Left hindlimb (tissue), 1 donor: ENCODE data around the gene PAK4.
A peak's percentile ranks its signal among the peaks of the same experiment; 100 is the strongest.

Experiments used
- DNase-seq: peaks from one replicate; pipeline ENCODE4 v3.0.0-alpha.2; 2018

Gene PAK4

GRCh38 chr19:39147480-39147879 is 21.9 kb downstream of the PAK4 start:
- DNase-seq: no peak

- no peak for DNase-seq
Measured at GRCh38 chr19:39148939-39149529, 23.4 kb downstream of the PAK4 start.

- DNase-seq: no peak
Measured at GRCh38 chr19:39150235-39150634, 24.6 kb downstream of the PAK4 start.

DNA sequence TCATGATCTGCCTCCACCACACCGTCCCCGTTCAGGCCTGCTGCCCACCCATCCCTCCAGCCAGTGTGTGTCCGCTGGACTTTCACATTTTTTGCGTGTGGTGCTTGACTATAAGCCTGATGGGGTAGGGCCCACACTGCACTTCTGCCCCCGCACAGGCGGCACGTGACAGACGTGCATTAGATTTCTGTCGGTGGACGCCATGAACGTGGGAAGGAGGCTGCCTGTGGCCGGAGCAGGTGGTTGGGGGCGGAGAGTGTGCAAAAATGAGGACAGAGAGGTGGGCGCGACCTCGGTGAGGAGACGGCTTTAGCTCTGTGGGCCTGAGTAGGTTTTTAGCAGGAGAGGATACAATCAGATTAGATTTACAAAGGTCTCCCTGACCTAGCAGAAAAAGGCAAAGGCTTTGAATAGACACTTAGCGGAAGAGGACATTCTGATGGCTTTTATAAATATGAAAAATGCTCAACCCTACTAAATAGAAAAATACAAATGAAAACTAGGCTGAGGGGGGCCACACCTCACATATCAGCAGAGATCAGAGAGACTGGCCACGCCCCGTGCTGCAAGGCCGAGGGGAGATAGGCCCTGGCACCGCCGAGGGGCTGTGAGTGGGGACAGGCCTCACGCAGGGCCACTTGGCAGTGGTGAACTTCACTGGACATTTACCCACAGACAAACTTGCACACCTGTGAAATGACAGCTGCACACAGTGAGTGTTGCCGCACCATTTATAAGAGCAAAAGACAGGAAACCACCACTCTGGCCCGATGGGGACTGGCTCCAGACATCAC is 25.4 kb downstream of the PAK4 start:
- no peak for DNase-seq

DNA sequence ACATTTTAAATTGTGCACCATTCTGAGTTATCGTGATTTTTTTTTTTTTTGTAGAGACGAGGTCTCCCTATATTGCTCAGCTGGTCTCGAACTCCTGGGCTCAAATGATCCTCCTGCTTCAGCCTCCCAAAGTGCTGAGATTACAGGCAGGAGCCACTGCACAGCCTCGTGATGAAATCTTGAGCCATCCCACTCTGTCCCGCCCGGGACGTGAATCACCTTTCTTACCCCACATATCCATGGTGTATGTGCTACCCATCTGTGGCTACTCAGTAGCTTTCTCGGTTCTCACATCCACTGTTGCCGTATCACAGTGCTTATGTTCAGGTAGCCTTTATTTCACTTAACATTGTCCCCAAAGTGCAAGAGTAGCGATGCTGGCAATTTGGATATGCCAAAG is 26.5 kb downstream of the PAK4 start:
- DNase-seq: no peak

DNA sequence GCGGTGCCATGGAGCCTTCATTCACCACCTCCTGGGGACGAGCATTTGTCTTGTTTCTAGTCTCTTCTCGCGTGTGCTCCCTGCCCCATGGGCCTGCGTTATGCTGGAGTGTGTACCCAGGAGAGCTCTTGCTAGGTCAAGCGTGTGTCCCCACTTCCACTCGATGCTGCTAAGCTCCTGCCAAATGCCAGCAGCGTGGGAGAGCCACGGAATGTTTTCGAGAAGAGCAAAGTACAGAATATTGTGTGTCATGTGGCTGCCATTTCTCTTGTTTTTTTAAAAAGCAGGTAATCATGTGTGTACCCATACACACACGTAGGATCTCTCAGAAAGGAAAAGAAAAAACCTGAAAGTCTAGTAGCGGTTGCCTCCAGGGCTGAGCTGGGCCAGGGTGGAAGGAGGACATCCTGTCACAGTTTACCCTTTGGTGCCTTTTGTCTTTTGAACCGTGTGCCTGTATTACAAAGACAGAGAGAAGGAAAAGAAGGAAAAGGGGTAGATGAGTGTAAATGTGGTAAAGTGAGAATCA is 28.6 kb downstream of the PAK4 start:
- no peak for DNase-seq

DNA sequence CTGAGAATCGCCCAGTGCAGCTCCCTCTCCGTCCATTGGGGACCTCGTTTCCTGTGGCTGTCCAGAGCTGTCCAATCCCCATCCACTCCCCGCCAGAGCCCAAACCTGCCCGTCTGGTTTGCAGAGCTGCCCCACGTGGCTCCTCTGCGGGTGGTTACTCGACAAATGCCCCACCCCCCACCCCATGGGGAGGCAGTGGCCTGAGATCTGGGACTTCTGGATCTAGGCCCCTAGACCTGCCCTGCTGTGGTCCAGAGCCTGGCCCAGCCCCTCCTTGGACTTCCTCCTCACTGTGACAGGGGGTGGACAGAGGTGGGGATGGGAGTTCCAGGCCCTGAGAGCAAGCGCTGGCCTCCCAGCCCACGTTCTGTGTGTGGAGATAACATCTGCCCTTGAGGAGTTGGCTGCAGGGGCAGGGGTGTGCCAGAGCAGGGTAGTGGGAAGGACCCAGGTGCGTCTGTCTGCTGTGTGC is 29.1 kb downstream of the PAK4 start:
- DNase-seq: no peak

DNA sequence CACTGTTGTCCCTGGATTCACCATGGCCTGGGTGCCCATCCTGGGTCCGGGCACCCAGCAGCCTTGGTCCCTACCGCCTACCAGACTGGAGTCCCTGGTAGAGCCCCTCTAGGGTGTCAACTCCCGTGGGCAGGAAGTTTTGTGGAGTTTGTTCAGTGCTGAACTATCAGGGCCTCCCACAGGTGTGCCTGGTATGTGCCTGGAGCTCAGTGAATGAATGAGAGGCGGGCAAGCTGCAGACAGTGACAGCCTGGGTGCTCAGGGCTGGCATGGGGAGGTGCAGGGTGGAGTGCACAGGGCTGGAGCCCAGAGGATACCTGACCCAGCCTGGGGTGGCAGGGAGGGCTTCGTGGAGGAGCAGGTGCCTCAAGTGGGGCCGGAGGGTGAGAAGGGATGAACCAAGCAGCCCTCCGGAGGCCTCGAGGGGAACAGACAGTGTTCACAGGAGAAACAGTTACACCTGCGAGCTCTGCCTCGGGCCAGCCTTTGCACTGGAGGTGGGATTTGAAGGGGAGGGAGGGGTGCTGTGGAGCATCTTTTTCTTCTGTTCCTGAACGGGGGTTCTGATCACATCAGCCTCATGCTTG is 29.6 kb downstream of the PAK4 start:
- no peak for DNase-seq

GRCh38 chr19:39155741-39156140 is 30.2 kb downstream of the PAK4 start:
- no peak for DNase-seq

GRCh38 chr19:39156326-39157230 is 31.0 kb downstream of the PAK4 start:
- DNase-seq: peak; percentile 72

- DNase-seq: no peak
Measured at GRCh38 chr19:39157275-39157996, 31.9 kb downstream of the PAK4 start.

DNA sequence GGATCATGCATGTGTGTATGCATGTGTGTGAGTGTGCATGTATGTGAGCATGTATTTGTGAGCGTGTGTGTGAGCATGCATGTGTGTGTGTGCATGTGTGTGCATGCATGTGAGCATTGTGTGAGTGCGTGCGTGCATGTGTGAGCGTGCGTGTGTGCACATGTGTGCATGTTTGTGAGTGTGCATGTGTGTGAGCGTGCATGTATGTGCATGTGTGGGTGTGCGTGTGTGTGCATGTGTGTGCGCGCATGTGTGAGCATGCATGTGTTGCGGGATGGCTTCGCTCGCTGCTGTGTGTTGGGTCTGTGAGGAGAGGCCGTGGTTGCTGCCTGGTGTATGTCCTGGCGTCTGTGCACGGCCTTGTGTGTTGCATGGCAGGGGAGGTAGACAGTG is 32.4 kb downstream of the PAK4 start:
- no peak for DNase-seq

GRCh38 chr19:39158646-39159260 is 33.2 kb downstream of the PAK4 start:
- DNase-seq: no peak

DNA sequence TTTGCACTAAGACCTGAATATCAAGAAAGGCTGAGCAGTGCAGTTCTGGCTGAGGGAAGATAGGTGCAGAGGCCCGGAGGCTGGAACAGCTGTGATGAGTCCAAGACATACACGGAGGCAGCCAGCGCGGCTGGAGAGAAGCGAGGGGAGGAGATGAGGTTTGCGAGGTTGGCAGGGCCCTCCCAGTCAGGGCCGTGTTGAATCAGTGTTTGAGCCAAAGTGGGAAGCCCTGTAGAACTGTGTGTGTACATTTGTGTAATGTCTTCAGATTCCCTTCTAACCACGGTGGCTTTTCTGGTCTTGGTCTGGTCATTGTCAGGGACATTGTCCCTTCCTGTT is 34.9 kb downstream of the PAK4 start:
- peak; percentile 89 for DNase-seq

DNA sequence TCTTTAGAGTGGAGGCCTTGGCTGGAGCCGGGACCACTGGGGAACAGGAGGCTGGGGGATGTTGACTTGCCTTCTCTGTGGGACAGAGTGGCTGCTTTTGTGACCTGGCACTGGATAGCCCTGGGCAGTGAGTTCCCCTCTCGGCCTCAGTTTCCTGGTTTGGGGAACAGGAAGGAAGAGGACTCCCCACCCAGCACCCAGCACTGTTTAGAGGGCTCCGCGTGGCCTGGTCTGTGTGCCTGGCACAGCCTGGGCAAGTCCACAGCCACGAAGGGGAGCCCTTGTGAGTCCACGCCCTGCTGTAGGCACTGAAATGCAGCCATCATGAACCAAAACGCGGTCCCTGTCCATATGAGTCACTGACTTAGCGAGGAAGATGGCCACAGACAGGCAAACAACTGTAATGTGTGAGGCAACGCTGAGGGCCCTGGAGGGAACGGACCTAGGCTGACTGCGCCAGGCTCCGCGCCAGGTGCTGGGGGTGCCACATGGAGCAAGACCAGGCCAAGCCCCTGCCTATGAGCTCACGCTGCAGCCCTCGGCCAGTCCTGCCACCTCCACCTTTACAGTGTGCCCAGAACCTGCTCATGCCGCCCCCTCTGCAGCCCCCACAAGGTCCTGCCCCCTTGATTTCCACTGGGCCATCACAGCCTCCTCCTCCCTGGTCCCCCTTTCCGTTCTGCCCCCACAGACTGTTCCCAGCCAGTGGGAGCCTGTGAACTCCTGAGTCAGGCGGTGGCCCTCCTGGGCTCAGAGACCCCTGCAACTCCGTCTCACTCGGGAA is 35.5 kb downstream of the PAK4 start:
- DNase-seq: no peak

DNA sequence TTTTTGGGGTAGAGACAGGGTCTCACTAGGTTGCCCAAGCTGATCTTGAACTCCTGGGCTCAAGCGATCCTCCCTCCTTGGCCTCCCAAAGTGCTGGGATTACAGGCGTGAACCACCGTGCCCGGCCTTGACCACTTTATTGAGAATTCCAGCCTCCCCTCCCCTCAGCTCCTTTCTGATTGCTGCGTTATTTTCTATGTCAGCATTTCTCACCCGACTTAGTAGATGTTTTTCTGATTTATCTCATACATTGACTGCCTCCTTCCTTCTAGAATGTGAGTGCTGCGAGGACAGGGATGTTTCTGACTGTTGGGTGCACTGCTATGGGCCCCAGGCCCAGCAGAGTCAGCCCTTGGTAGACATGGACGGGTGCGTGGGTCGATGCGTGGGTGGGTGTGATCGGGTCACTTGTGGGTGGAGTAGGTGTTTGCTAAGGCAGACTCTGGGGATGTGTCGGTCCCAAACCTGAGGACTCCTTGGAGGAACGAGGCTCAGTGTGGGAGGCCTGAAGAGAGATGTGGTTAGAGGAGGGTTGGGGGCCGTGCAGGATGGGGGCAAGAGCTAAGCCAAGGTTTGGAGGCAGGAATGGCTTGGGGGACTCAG is 37.0 kb downstream of the PAK4 start:
- DNase-seq: no peak

DNA sequence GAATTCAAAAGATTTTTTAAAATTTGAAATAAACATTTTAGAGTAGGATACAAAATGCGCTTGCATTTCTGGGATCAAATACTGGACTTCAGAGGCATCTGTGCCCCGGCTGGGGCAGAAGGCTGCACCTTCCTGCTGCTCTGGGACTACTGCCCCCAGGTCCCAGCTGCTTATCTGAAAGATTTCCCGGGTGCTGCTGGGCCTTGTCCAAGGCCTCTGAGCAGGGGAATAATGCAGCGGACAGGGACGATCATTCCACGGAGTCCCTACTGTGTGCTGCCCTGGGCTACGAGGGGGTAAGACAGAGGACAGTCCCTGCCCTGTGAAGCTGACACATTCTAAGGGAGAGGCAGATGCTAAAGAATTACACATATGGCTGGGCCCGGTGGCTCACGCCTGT is 38.0 kb downstream of the PAK4 start:
- no peak for DNase-seq

GRCh38 chr19:39164289-39164688 is 38.7 kb downstream of the PAK4 start:
- no peak for DNase-seq

GRCh38 chr19:39165857-39166256 is 40.3 kb downstream of the PAK4 start:
- no peak for DNase-seq

DNA sequence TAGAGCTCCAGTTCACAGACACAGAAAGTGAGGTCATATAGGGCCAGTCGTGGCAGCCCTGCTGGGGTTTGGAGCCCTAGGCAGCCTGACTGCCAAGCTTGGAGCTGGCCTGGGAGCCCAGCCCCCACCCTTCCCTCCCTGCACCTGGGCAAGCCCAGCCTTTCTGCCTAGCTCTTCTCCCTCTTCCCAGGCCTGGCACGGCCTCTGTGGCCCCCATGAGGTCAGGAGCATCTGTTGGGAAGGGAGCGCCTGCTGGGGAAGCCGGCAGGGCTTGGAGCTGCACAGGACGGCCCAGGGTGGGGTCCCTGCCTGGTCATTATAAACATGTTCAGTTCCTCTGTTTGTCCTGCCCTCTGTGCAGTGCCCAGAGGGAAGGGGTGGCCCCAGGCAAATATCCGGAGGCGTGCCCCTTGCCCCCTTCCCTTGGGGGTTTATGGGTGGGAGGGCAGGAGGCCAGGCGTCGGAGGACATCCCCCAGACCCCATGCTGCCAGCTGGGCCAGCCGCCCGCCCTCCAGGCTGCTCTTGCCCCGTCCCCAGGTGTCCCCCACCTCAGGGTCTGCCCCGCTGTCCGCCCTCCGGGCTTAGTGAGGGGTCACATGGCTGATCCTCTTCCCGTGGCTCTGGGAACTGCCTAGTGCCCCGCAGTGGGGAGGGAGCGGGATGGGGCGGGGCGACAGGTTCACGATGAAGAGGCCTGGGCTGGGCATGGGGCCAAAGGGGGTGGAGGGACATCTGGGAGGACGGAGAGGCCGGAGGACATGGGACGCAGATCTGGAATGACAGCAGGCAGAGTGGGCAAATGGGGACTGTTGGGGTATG is 41.2 kb downstream of the PAK4 start:
- peak; percentile 62 for DNase-seq
